SU-DHL-6 (cell line): ENCODE results near the gene CLNK.

ENCODE experiments used
- H2AFZ ChIP-seq: fragments of 200-600 bp; sonication (generic); 2 replicates; pipeline ENCODE4 v1.6.1; 2014; ENCODE audit warnings: low read depth, mild to moderate bottlenecking, moderate library complexity, mixed read lengths, antibody characterized with exemption, low read length; ENCODE audit not compliant: severe bottlenecking
- H3F3A ChIP-seq: fragments of 200-600 bp; shearing (Covaris generic); 2 replicates; pipeline ENCODE4 v1.6.0; 2016; ENCODE audit warnings: antibody characterized with exemption, mild to moderate bottlenecking; ENCODE audit not compliant: insufficient read depth
- H3K27ac ChIP-seq: fragments of 200-600 bp; sonication (generic); 2 replicates; pipeline ENCODE4 v1.5.1; 2016; ENCODE audit warnings: low read depth, mild to moderate bottlenecking, low read length, moderate library complexity, mixed read lengths
- H3K27me3 ChIP-seq: fragments of 200-600 bp; sonication (generic), shearing (Covaris generic); 2 replicates; pipeline ENCODE4 v1.6.0; 2014; ENCODE audit warnings: mild to moderate bottlenecking, low read length
- H3K36me3 ChIP-seq: fragments of 200-600 bp; sonication (generic); 2 replicates; pipeline ENCODE4 v1.6.1; 2014; ENCODE audit warnings: mild to moderate bottlenecking, low read length, mixed read lengths
- H3K4me2 ChIP-seq: fragments of 300-600, 200-600 bp; shearing (Covaris generic), sonication (generic); 2 replicates; pipeline ENCODE4 v1.6.0; 2014; ENCODE audit warnings: low read length, low read depth, mild to moderate bottlenecking; ENCODE audit not compliant: poor library complexity, severe bottlenecking
- H3K4me3 ChIP-seq: fragments of 200-600 bp; sonication (generic); 2 replicates; pipeline ENCODE4 v1.5.1; 2014; ENCODE audit warnings: antibody characterized with exemption, low read length, mild to moderate bottlenecking, mixed read lengths; ENCODE audit not compliant: insufficient read depth, poor library complexity, severe bottlenecking
- H3K79me2 ChIP-seq: fragments of 200-600 bp; sonication (generic); 2 replicates; pipeline ENCODE4 v1.6.1; 2014; ENCODE audit warnings: mild to moderate bottlenecking, low read length, moderate library complexity; ENCODE audit not compliant: insufficient read depth
- H3K9ac ChIP-seq: fragments of 200-600 bp; sonication (generic); 2 replicates; pipeline ENCODE4 v1.7.0; 2014; ENCODE audit warnings: mild to moderate bottlenecking, low read length
- H3K9me2 ChIP-seq: fragments of 200-600 bp; sonication (generic); replicated peaks from 2 replicates; pipeline ENCODE4 v1.6.1; 2014; ENCODE audit warnings: low read length; ENCODE audit not compliant: insufficient read depth
- H3K9me3 ChIP-seq: fragments of 200-600 bp; sonication (generic); 2 replicates; pipeline ENCODE4 v1.6.1; 2014; ENCODE audit warnings: low read length, mixed read lengths; ENCODE audit not compliant: insufficient read depth
- H4K20me1 ChIP-seq: fragments of 200-600 bp; sonication (generic); 2 replicates; pipeline ENCODE4 v1.6.1; 2014; ENCODE audit warnings: low read depth, mild to moderate bottlenecking, antibody characterized with exemption, low read length, moderate library complexity, mixed read lengths
- EZH2phosphoT487 ChIP-seq: fragments of 200-600 bp; sonication (generic), shearing (Covaris generic); conservative IDR thresholded peaks from 2 replicates; pipeline ENCODE4 v1.6.1; 2018; ENCODE audit warnings: mild to moderate bottlenecking, antibody characterized with exemption, low read length, moderate library complexity, mixed read lengths
- TF ChIP-seq, protein P1 (sequence below): fragments of 200-600 bp; sonication (generic); IDR thresholded peaks from one replicate; pipeline ENCODE4 v1.5.1; 2017; ENCODE audit warnings: antibody characterized with exemption, mild to moderate bottlenecking, low read length, moderate library complexity; ENCODE audit not compliant: insufficient read depth, poor library complexity, severe bottlenecking

The CLNK gene

DNA sequence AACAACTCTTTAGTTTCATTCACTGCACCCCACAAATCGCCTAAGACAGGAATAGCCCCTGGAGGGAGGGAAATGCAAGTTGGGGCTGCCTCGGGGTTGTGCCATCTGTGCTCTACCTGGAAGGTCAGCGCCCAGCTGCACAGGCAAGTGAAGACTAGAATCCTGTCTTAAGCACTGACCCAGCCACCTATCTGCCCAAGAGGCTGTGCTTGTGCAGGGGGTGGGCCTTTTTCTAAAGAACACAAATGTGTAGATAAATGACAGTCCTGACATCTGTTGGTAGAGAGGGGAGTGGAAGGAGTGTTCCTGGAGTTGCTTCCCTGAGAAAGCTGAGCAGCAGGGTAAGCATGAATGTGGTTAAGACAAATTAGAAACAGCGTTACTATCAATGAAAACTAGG is 243.1 kb downstream of the CLNK start:
- no peaks in the 10 kb centered on the region for H3K9me2 ChIP-seq
- H4K20me1 ChIP-seq: no peaks in the 10 kb centered on the region
- no peak overlapping the region for H2AFZ ChIP-seq
- H3K79me2 ChIP-seq: no peaks in the 10 kb centered on the region
- no peaks in the 10 kb centered on the region for H3F3A ChIP-seq
- TF ChIP-seq, protein P1, sequence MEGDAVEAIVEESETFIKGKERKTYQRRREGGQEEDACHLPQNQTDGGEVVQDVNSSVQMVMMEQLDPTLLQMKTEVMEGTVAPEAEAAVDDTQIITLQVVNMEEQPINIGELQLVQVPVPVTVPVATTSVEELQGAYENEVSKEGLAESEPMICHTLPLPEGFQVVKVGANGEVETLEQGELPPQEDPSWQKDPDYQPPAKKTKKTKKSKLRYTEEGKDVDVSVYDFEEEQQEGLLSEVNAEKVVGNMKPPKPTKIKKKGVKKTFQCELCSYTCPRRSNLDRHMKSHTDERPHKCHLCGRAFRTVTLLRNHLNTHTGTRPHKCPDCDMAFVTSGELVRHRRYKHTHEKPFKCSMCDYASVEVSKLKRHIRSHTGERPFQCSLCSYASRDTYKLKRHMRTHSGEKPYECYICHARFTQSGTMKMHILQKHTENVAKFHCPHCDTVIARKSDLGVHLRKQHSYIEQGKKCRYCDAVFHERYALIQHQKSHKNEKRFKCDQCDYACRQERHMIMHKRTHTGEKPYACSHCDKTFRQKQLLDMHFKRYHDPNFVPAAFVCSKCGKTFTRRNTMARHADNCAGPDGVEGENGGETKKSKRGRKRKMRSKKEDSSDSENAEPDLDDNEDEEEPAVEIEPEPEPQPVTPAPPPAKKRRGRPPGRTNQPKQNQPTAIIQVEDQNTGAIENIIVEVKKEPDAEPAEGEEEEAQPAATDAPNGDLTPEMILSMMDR: no peak
- TF ChIP-seq EZH2phosphoT487: no peak
- no peaks in the 10 kb centered on the region for H3K9me3 ChIP-seq
- H3K4me2 ChIP-seq: no peak overlapping the region
- no peak overlapping the region for H3K27ac ChIP-seq
- H3K27me3 ChIP-seq: no peaks in the 10 kb centered on the region
- no peak overlapping the region for H3K4me3 ChIP-seq
- peaks cover 7% of the 10 kb centered on the region; the same call in 1 of the 2 replicates for H3K36me3 ChIP-seq
- H3K9ac ChIP-seq: no peak overlapping the region

DNA sequence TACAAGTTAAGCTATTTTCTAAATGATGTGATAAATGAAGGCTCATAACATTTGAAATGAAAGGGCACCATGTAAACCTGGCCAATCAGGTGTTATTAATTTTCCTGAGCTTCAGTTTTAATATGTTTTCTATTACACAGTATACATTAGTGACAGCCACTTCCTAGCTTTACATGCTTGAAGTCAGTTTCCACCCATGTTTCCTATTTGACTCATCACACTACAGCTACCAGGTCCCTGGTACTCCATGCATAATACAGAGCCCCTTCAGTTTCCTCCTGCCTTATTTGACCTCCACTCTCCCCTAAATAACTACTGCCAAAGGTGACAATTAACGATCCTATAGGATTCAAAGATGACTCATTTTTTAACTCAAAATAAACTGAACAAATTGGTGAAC is 245.6 kb downstream of the CLNK start:
- Histone ChIP-seq H3K9me3 (no peaks in the 10 kb centered on the region), H3K4me2 (no peak overlapping the region), H3F3A (no peaks in the 10 kb centered on the region), H3K4me3 (no peak overlapping the region), H2AFZ (no peak overlapping the region), H3K9ac (no peak overlapping the region), H3K79me2 (no peaks in the 10 kb centered on the region), H4K20me1 (no peaks in the 10 kb centered on the region), H3K9me2 (no peaks in the 10 kb centered on the region), H3K36me3 (no peaks in the 10 kb centered on the region), H3K27ac (no peak overlapping the region), H3K27me3 (no peaks in the 10 kb centered on the region)
- TF ChIP-seq, protein P1: no peak
- no peak for TF ChIP-seq EZH2phosphoT487

DNA sequence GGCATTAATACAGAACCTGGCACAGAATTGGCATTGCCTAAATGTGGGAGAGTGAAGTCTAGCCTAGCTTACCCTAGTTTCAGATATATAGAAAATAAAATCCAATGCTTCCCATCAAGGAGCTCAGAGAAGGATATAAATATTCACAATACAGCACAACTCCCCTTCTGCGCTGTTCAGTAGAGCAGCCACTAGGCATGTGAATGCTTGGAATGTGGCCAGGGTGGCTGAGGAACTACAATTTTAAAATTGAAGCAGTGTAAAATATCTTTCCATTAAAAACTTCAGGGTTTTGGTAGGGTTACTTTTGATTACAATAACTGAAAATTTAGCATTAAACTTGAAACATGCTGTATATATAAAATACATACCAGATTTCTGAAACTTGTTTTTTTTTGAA is 246.8 kb downstream of the CLNK start:
- no peaks in the 10 kb centered on the region for H4K20me1 ChIP-seq
- no peak overlapping the region for H3K4me2 ChIP-seq
- no peaks in the 10 kb centered on the region for H3K79me2 ChIP-seq
- H3F3A ChIP-seq: no peaks in the 10 kb centered on the region
- H3K4me3 ChIP-seq: no peak overlapping the region
- no peak overlapping the region for H3K9ac ChIP-seq
- no peaks in the 10 kb centered on the region for H3K9me3 ChIP-seq
- H2AFZ ChIP-seq: no peak overlapping the region
- no peaks in the 10 kb centered on the region for H3K9me2 ChIP-seq
- TF ChIP-seq EZH2phosphoT487: no peak
- TF ChIP-seq, protein P1: no peak
- no peaks in the 10 kb centered on the region for H3K36me3 ChIP-seq
- no peaks in the 10 kb centered on the region for H3K27me3 ChIP-seq
- H3K27ac ChIP-seq: no peak overlapping the region
